ENCODE results near the gene ABCB9.
"Not testable (repeated sequence)": the region's sequence is repeated elsewhere in the genome, so short reads cannot be mapped to it uniquely, and the experiment has no call there.

Gene ABCB9

GRCh38 chr12:122895320-122895703, 71.0 kb downstream of the ABCB9 start:
- DNase-seq (ENCODE audit: low read depth in 2 of 2) = no peak

- no peak for DNase-seq (ENCODE audit: low read depth in 2 of 2)
Measured at GRCh38 chr12:122894193-122895121, 71.8 kb downstream of the ABCB9 start.

- no peak for DNase-seq (ENCODE audit: low read depth in 2 of 2)
Measured at GRCh38 chr12:122893208-122894153, 72.8 kb downstream of the ABCB9 start.

GRCh38 chr12:122892724-122893123, 73.5 kb downstream of the ABCB9 start:
- not testable (repeated sequence) for DNase-seq (ENCODE audit: low read depth in 2 of 2)

GRCh38 chr12:122891661-122892525, 74.4 kb downstream of the ABCB9 start:
- no peak for DNase-seq (ENCODE audit: low read depth in 2 of 2)

GRCh38 chr12:122889761-122890520, 76.3 kb downstream of the ABCB9 start:
- no peak for DNase-seq (ENCODE audit: low read depth in 2 of 2)

- no peak for DNase-seq (ENCODE audit: low read depth in 2 of 2)
Measured at GRCh38 chr12:122888232-122888752, 78.0 kb downstream of the ABCB9 start.

- DNase-seq (ENCODE audit: low read depth in 2 of 2) = no peak
Measured at GRCh38 chr12:122887819-122888212, 78.4 kb downstream of the ABCB9 start.

- no peak for DNase-seq (ENCODE audit: low read depth in 2 of 2)
Measured at GRCh38 chr12:122886851-122887818, 79.1 kb downstream of the ABCB9 start.

- DNase-seq (ENCODE audit: low read depth in 2 of 2) = no peak
Measured at GRCh38 chr12:122886161-122886560, 80.1 kb downstream of the ABCB9 start.

- DNase-seq (ENCODE audit: low read depth in 2 of 2) = no peak
Measured at GRCh38 chr12:122884860-122885259, 81.4 kb downstream of the ABCB9 start.

- DNase-seq (ENCODE audit: low read depth in 2 of 2) = no peak
Measured at GRCh38 chr12:122884091-122884826, 82.0 kb downstream of the ABCB9 start.

GRCh38 chr12:122882908-122883558, 83.2 kb downstream of the ABCB9 start:
- no peak for DNase-seq (ENCODE audit: low read depth in 2 of 2)

- DNase-seq (ENCODE audit: low read depth in 2 of 2) = peak in 1 of 2 experiments; percentile 32
Measured at GRCh38 chr12:122880668-122881067, 85.6 kb downstream of the ABCB9 start.

GRCh38 chr12:122880155-122880667, 86.1 kb downstream of the ABCB9 start:
- DNase-seq (ENCODE audit: low read depth in 2 of 2) = no peak
